ENCODE results near the gene SRGAP1.

SRGAP1 gene

DNA sequence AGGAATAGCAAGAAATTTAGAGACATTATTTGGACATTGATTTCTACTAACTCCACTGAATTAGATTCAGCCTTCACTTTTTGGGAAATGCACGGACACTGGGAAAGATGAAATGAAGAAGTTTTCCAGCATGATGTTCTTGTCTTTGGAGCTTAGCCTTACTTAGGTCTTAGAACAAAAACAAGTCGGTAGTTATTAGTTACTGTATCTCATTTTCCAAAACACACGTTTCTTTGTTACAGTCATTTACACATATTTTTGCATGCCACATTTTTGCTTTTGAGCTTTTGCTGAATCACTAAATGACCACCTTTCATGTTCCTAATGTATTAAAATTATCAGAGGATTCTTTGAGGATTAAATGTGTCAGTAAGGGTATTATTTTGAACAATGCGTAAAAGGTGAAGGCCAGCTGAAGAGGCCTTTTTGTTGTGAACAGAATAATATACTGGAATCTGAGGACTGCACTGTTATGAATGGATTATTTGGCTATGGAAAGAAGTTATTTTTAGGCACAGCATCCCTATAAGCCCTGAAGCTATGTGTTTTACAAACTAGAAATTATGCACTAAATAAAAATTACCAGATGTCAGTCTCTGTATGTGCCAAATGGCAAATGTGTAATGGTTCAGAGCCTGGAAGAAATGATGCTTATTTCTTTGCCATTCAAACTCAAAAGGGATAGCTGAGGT, 138.2 kb downstream of the SRGAP1 start:
- no peak for DNase-seq (ENCODE audit: insufficient read length)
- TF ChIP-seq POLR2A (IDR thresholded peaks at IDR 0.05; ENCODE audit: low read depth, low read length) (no peak), POLR2AphosphoS5 (IDR thresholded peaks at IDR 0.05; ENCODE audit: low read depth, low read length) (no peak), TAF1 (IDR thresholded peaks at IDR 0.05; ENCODE audit: borderline replicate concordance, low read depth, low read length) (no peak)
- FAIRE-seq, result no peak

DNA sequence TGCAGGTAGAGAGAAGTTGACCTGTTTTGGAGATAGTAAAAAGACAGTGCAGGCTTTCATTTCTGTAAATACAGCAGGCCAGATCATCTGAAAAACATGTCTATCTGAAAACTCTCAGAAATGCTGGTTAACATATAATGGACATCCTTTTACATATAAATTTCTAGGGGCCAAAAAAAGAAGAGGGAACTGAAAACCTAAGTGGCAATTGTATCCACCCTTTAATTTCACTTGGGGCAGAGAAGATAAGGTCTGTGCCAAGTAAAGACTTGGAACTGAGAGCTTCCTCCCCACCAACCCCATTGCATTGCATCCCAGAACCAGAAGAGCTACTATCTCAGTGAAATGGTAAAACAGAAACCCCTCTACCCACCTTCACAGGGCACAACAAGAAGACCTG, 141.0 kb downstream of the SRGAP1 start:
- TF ChIP-seq TAF1 (IDR thresholded peaks at IDR 0.05; ENCODE audit: borderline replicate concordance, low read depth, low read length) (no peak), POLR2A (IDR thresholded peaks at IDR 0.05; ENCODE audit: low read depth, low read length) (no peak), POLR2AphosphoS5 (IDR thresholded peaks at IDR 0.05; ENCODE audit: low read depth, low read length) (no peak)
- DNase-seq (ENCODE audit: insufficient read length), result no peak
- no peak for FAIRE-seq

DNA sequence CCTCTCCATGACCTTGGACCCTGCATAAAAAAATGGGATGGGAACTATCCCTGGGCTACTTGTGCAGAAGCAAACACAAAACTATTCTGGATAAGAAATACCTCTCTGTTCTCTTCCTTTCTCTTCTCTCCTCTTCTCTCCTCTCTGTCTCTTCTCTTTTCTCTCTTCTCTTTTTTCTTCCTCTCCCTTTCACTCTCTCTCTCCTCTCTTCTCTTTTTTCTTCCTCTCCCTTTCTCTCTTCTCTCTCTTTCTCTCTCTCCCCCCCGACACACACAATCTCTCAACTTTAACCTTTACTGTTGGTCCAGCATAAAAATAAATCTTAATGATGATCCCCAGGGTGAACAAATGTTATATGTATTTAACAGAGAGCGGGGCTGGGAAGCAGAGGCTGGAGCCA, 141.4 kb downstream of the SRGAP1 start:
- FAIRE-seq (no peak), DNase-seq (ENCODE audit: insufficient read length) (no peak)
- TF ChIP-seq POLR2A (IDR thresholded peaks at IDR 0.05; ENCODE audit: low read depth, low read length) (no peak), TAF1 (IDR thresholded peaks at IDR 0.05; ENCODE audit: borderline replicate concordance, low read depth, low read length) (no peak)

DNA sequence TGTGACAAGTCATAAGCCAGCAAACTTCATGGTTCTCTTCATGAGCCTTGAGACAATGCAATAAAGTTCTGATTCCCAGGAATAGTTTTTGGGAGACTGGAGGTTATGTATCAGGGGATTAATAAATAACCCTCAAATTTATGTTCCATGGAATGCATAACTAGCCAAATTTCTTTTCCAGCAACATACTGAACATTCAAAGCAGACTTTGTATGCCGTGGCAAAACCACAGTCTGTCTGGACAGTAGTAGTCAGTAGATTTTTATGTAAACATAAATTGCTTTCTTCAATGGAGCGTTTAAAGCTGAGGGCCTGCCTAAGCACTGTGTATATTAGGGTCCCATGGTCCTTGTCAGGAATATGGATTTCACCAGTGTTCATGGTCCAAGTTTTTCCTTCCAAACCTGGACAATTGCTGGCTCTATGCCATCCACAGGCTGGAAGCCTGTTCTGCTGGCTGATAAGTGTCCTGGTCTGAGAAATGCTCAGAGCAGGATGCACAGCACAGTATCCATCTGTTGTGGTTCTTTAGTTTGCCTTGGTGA, 144.9 kb downstream of the SRGAP1 start:
- DNase-seq (ENCODE audit: insufficient read length), result no peak

DNA sequence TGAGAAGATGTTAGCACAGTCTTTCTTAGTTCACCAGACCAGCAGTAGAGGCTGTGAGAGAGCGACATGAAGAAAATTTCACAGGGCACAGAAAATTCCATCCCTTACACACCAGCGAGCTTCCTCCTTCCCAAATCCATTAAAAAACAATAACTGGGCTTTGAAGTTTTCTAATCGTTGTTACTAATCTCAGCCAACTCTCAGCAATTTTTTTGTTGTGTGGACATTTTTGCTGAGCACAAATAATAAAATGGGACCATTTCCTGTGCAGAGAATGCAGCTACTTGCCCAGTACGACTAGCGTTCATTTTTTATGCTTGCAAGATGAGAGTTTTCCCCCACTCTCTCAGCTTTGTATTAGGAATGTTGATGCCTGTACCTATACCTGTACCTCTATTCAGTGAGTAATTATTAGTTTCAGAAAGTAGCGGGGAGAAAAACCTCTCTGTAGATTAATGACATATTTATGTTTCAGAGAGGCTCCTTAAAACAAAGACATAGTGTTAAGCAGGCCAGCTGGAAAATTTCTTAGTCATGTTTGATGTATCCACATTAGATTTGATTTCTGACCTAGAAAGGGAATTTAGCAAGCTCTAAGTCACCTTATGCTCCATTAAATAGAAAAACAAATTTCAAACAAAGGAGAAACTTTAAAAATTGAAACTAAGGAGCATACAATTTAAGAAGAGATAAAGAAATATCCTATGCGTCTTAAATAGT, 146.5 kb downstream of the SRGAP1 start:
- FAIRE-seq (no peak), DNase-seq (ENCODE audit: insufficient read length) (no peak)
- TF ChIP-seq POLR2A (IDR thresholded peaks at IDR 0.05; ENCODE audit: low read depth, low read length) (no peak), TAF1 (IDR thresholded peaks at IDR 0.05; ENCODE audit: borderline replicate concordance, low read depth, low read length) (no peak), POLR2AphosphoS5 (IDR thresholded peaks at IDR 0.05; ENCODE audit: low read depth, low read length) (no peak)

More for the DNA sequence above, 144.9 kb downstream of the SRGAP1 start:
- TF ChIP-seq TAF1 (IDR thresholded peaks at IDR 0.05; ENCODE audit: borderline replicate concordance, low read depth, low read length) (no peak), POLR2A (IDR thresholded peaks at IDR 0.05; ENCODE audit: low read depth, low read length) (no peak), POLR2AphosphoS5 (IDR thresholded peaks at IDR 0.05; ENCODE audit: low read depth, low read length) (no peak)
- FAIRE-seq, result no peak

DNA sequence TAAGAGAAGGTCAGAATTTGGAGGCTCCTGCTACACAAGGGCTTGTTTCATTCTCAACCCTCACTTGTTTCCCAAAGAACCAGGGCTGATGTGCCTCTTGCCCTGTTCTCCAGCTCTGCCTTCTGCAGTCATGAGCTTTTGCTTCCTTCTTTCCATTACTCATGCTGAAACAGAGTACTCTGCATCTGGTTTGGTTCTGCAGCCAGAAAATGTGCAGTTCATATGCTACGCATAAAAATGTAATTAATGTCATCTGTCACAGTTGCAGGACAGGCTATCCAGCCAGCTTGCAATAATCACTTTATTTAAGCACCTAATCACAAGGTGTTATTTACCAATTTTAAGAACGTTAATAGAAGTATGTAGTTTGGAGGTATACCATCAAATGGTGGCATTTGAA, 150.2 kb downstream of the SRGAP1 start:
- TF ChIP-seq POLR2AphosphoS5 (IDR thresholded peaks at IDR 0.05; ENCODE audit: low read depth, low read length) (no peak), POLR2A (IDR thresholded peaks at IDR 0.05; ENCODE audit: low read depth, low read length) (no peak), TAF1 (IDR thresholded peaks at IDR 0.05; ENCODE audit: borderline replicate concordance, low read depth, low read length) (no peak)
- no peak for FAIRE-seq
- DNase-seq (ENCODE audit: insufficient read length), result no peak

DNA sequence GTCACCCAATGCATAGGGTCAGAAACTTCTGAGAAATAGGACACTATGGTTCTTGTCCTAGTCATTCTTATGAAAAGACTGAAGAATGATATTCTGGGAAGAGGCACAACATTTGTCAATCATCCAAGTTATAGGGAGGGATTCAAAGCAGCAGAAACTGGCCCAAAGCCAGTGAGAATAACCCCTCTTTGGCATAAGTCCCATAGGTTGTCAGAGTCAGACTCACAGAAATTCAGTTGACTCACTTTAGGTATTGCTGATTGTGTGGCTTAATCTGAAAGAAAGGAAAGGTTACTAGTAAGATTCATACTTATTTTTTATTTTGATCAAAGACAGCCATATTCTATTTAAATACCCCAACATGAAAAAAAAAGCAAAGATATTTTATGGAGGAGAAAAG, 151.0 kb downstream of the SRGAP1 start:
- FAIRE-seq, result no peak

DNA sequence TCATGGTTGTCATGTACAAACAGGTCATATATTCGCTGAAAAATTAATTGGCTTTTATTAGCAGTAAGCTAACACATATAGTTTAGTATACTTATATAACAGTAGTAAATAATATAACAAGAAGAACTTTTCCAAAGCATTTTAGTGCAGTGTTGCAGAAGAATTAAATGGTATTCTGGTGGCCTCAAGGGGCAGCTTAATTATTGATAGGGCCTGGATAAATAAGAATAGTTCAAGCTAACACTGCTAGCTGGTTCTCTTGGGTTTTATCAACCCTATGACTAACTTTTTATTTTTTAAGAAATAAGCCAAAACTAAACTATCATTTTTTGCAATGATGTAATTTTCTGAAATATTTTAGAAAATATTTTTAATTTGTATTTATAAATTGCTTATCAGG, 152.1 kb downstream of the SRGAP1 start:
- TF ChIP-seq POLR2AphosphoS5 (IDR thresholded peaks at IDR 0.05; ENCODE audit: low read depth, low read length), result no peak
- no peak for TF ChIP-seq TAF1 (IDR thresholded peaks at IDR 0.05; ENCODE audit: borderline replicate concordance, low read depth, low read length)
- no peak for TF ChIP-seq POLR2A (IDR thresholded peaks at IDR 0.05; ENCODE audit: low read depth, low read length)
- DNase-seq (ENCODE audit: insufficient read length) (no peak), FAIRE-seq (no peak)

More for the DNA sequence above, 151.0 kb downstream of the SRGAP1 start:
- DNase-seq (ENCODE audit: insufficient read length), result no peak
- TF ChIP-seq POLR2AphosphoS5 (IDR thresholded peaks at IDR 0.05; ENCODE audit: low read depth, low read length), result no peak

DNA sequence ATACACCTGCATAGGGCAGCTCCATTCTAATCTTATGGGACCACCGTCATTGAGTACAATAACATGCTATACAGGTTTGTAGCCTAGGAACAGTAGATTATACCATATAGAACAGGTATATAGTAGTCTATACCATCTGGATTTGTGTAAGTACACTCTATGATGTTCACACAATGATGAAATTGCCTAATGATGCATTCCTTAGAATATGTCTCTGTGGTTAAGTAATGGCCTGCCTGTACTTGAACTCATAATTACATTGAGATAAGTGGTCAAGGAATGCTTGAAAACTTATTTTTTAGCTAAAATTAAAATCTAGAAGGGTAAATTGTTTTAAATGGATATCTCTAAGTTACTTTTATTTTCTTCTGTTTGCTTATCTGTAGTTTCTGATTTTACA, 152.7 kb downstream of the SRGAP1 start:
- DNase-seq (ENCODE audit: insufficient read length), result no peak
- no peak for TF ChIP-seq POLR2A (IDR thresholded peaks at IDR 0.05; ENCODE audit: low read depth, low read length)
- TF ChIP-seq POLR2AphosphoS5 (IDR thresholded peaks at IDR 0.05; ENCODE audit: low read depth, low read length), result no peak
- no peak for TF ChIP-seq TAF1 (IDR thresholded peaks at IDR 0.05; ENCODE audit: borderline replicate concordance, low read depth, low read length)
- FAIRE-seq, result no peak

DNA sequence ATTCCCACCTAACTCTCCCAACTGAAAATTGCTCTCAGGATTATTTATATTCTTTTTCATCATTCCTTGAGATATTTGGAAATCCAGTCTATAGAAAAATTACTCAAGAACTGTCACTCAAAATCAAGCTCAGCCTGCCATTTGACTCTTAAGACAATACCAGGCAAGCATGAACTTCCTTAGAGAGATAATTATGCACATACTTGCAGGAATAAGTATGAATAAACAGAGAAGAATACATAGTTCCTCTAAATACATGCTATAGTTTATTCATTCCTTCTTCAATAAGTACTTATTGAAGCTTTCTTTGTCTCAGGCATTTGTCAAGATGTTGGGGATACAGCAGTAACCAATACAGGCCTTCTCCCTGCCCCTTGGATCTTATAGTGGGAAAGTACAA, 154.1 kb downstream of the SRGAP1 start:
- no peak for TF ChIP-seq POLR2AphosphoS5 (IDR thresholded peaks at IDR 0.05; ENCODE audit: low read depth, low read length)
- TF ChIP-seq TAF1 (IDR thresholded peaks at IDR 0.05; ENCODE audit: borderline replicate concordance, low read depth, low read length), result no peak
- TF ChIP-seq POLR2A (IDR thresholded peaks at IDR 0.05; ENCODE audit: low read depth, low read length), result no peak
- FAIRE-seq, result no peak

DNA sequence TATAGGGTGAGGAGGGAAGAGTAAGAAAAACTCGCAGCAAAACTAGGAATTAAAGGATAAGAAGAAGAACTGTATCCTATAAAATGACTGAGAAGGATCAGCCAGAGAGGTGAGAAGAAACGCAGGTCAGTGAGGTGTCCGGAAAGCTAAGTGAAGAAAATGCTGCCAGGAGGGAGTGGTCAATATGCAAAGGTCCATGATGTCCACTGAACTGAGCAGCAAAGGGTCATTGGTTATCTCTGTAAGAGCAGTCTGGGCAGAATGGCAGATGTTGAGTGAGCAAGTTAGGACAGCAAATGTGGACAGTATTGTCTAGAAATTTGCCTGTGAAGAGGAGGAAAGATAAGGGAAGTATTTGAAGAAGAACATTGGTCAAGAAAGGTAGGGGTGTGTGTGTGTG, 155.4 kb downstream of the SRGAP1 start:
- DNase-seq (ENCODE audit: insufficient read length) (no peak), FAIRE-seq (no peak)
- TF ChIP-seq POLR2A (IDR thresholded peaks at IDR 0.05; ENCODE audit: low read depth, low read length) (no peak), POLR2AphosphoS5 (IDR thresholded peaks at IDR 0.05; ENCODE audit: low read depth, low read length) (no peak), TAF1 (IDR thresholded peaks at IDR 0.05; ENCODE audit: borderline replicate concordance, low read depth, low read length) (no peak)

More for the DNA sequence above, 154.1 kb downstream of the SRGAP1 start:
- no peak for DNase-seq (ENCODE audit: insufficient read length)

DNA sequence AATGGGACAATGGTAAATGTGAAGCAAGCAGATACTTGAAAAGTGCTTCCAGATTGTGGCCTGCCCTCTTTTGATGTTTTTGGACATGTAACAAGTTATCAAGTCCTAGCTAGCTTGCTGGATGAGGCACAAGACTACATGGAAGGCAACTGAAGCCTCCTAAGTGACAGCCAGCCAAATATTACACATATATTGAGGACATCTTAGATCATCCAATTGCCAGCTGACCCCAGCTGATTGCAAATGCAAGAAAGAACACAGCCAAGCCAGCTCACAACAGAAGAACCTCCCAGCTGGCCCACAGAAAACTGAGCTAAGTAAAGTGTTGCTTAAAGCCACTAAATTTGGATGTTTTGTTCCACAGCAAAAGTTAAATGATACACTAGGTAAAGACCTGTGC, 156.9 kb downstream of the SRGAP1 start:
- TF ChIP-seq TAF1 (IDR thresholded peaks at IDR 0.05; ENCODE audit: borderline replicate concordance, low read depth, low read length), result no peak
- TF ChIP-seq POLR2AphosphoS5 (IDR thresholded peaks at IDR 0.05; ENCODE audit: low read depth, low read length), result no peak
- no peak for TF ChIP-seq POLR2A (IDR thresholded peaks at IDR 0.05; ENCODE audit: low read depth, low read length)
- DNase-seq (ENCODE audit: insufficient read length) (no peak), FAIRE-seq (no peak)
